ENCODE data around the gene IREB2.

The IREB2 gene

GRCh38 chr15:78421238-78421965 is 16.6 kb upstream of the IREB2 start:
- H3K79me2 ChIP-seq (ENCODE audit: control insufficient read depth, insufficient read depth, low read length): no peaks in the 10 kb centered on the region

GRCh38 chr15:78422571-78423340 is 15.3 kb upstream of the IREB2 start:
- Histone ChIP-seq H3K27me3 (ENCODE audit: insufficient read depth, low read length, poor library complexity) (no peaks in the 10 kb centered on the region), H4K8ac (ENCODE audit: low read depth, low read length) (no peak overlapping the region), H3K4me3 (ENCODE audit: low read length) (no peak overlapping the region), H3K23ac (ENCODE audit: low read length) (no peak overlapping the region), H3K18ac (ENCODE audit: low read length) (no peak overlapping the region), H3K4ac (ENCODE audit: low read depth, low read length) (no peak overlapping the region), H4K5ac (ENCODE audit: low read length) (no peak overlapping the region), H3K4me2 (ENCODE audit: low read length) (no peak overlapping the region), H3K79me2 (ENCODE audit: control insufficient read depth, insufficient read depth, low read length) (no peaks in the 10 kb centered on the region), H3K27ac (ENCODE audit: low read depth, low read length) (no peak overlapping the region), H2AK5ac (ENCODE audit: low read length) (no peak overlapping the region), H2BK120ac (ENCODE audit: low read depth, low read length) (no peak overlapping the region), H3K36me3 (ENCODE audit: control insufficient read depth, insufficient read depth, low read length) (no peaks in the 10 kb centered on the region), H3K4me1 (ENCODE audit: control insufficient read depth, low read depth, low read length) (no peaks in the 10 kb centered on the region), H3K9ac (ENCODE audit: low read length) (no peak overlapping the region), H3K79me1 (ENCODE audit: low read length) (no peaks in the 10 kb centered on the region), H2BK15ac (replicated peaks; ENCODE audit: low read depth) (no peak overlapping the region), H3K56ac (ENCODE audit: low read length) (no peak overlapping the region), H2BK5ac (ENCODE audit: low read length) (no peak overlapping the region)
- no CpG with 5 or more reads among the region's 12 CpGs for whole genome bisulfite sequencing (ENCODE audit: extremely low coverage, insufficient coverage, low lambda C conversion rate)
- DNase-seq: peak; percentile 71

More at GRCh38 chr15:78421238-78421965, 16.6 kb upstream of the IREB2 start:
- H3K18ac ChIP-seq (ENCODE audit: low read length): no peak overlapping the region
- no peaks in the 10 kb centered on the region for H3K27me3 ChIP-seq (ENCODE audit: insufficient read depth, low read length, poor library complexity)
- no peak overlapping the region for H4K8ac ChIP-seq (ENCODE audit: low read depth, low read length)
- no peak overlapping the region for H4K5ac ChIP-seq (ENCODE audit: low read length)
- no peak overlapping the region for H2BK5ac ChIP-seq (ENCODE audit: low read length)
- no peak overlapping the region for H3K27ac ChIP-seq (ENCODE audit: low read depth, low read length)
- no peak for DNase-seq
- H3K23ac ChIP-seq (ENCODE audit: low read length): no peak overlapping the region
- H2BK120ac ChIP-seq (ENCODE audit: low read depth, low read length): no peak overlapping the region
- no peaks in the 10 kb centered on the region for H3K36me3 ChIP-seq (ENCODE audit: control insufficient read depth, insufficient read depth, low read length)
- no peak overlapping the region for H3K9ac ChIP-seq (ENCODE audit: low read length)
- no peak overlapping the region for H3K4me2 ChIP-seq (ENCODE audit: low read length)
- no peaks in the 10 kb centered on the region for H3K79me1 ChIP-seq (ENCODE audit: low read length)
- H3K4me3 ChIP-seq (ENCODE audit: low read length): no peak overlapping the region
- no peak overlapping the region for H3K4ac ChIP-seq (ENCODE audit: low read depth, low read length)
- WGBS (ENCODE audit: extremely low coverage, insufficient coverage, low lambda C conversion rate): no CpG with 5 or more reads among the region's 7 CpGs
- no peak overlapping the region for H2AK5ac ChIP-seq (ENCODE audit: low read length)
- no peak overlapping the region for H2BK15ac ChIP-seq (replicated peaks; ENCODE audit: low read depth)
- H3K4me1 ChIP-seq (ENCODE audit: control insufficient read depth, low read depth, low read length): no peaks in the 10 kb centered on the region
- H3K56ac ChIP-seq (ENCODE audit: low read length): no peak overlapping the region

GRCh38 chr15:78424673-78425072 is 13.3 kb upstream of the IREB2 start:
- no peak overlapping the region for H4K5ac ChIP-seq (ENCODE audit: low read length)
- no peak overlapping the region for H3K4me2 ChIP-seq (ENCODE audit: low read length)
- no peaks in the 10 kb centered on the region for H3K79me2 ChIP-seq (ENCODE audit: control insufficient read depth, insufficient read depth, low read length)
- no peak overlapping the region for H3K56ac ChIP-seq (ENCODE audit: low read length)
- no peak overlapping the region for H3K4me3 ChIP-seq (ENCODE audit: low read length)
- DNase-seq: no peak
- no peak overlapping the region for H2BK5ac ChIP-seq (ENCODE audit: low read length)
- no peak overlapping the region for H3K27ac ChIP-seq (ENCODE audit: low read depth, low read length)
- H3K79me1 ChIP-seq (ENCODE audit: low read length): no peaks in the 10 kb centered on the region
- H3K4me1 ChIP-seq (ENCODE audit: control insufficient read depth, low read depth, low read length): no peaks in the 10 kb centered on the region
- no peak overlapping the region for H3K18ac ChIP-seq (ENCODE audit: low read length)
- H3K4ac ChIP-seq (ENCODE audit: low read depth, low read length): no peak overlapping the region
- no peaks in the 10 kb centered on the region for H3K36me3 ChIP-seq (ENCODE audit: control insufficient read depth, insufficient read depth, low read length)
- H2BK120ac ChIP-seq (ENCODE audit: low read depth, low read length): no peak overlapping the region
- H2BK15ac ChIP-seq (replicated peaks; ENCODE audit: low read depth): no peak overlapping the region
- no peak overlapping the region for H3K9ac ChIP-seq (ENCODE audit: low read length)
- no peak overlapping the region for H2AK5ac ChIP-seq (ENCODE audit: low read length)
- H3K23ac ChIP-seq (ENCODE audit: low read length): no peak overlapping the region
- H3K27me3 ChIP-seq (ENCODE audit: insufficient read depth, low read length, poor library complexity): no peaks in the 10 kb centered on the region
- WGBS (ENCODE audit: extremely low coverage, insufficient coverage, low lambda C conversion rate): no CpG with 5 or more reads among the region's 3 CpGs
- no peak overlapping the region for H4K8ac ChIP-seq (ENCODE audit: low read depth, low read length)

GRCh38 chr15:78425643-78426042 is 12.4 kb upstream of the IREB2 start:
- no CpG with 5 or more reads among the region's 1 CpG for whole genome bisulfite sequencing (ENCODE audit: extremely low coverage, insufficient coverage, low lambda C conversion rate)
- no peak for DNase-seq
- no peak overlapping the region for H3K4ac ChIP-seq (ENCODE audit: low read depth, low read length)

GRCh38 chr15:78426300-78426699 is 11.7 kb upstream of the IREB2 start:
- Histone ChIP-seq H2BK15ac (replicated peaks; ENCODE audit: low read depth) (no peak overlapping the region), H3K79me2 (ENCODE audit: control insufficient read depth, insufficient read depth, low read length) (no peaks in the 10 kb centered on the region), H3K4me1 (ENCODE audit: control insufficient read depth, low read depth, low read length) (no peaks in the 10 kb centered on the region), H3K4me3 (ENCODE audit: low read length) (no peak overlapping the region), H3K23ac (ENCODE audit: low read length) (no peak overlapping the region), H3K9ac (ENCODE audit: low read length) (no peak overlapping the region), H3K36me3 (ENCODE audit: control insufficient read depth, insufficient read depth, low read length) (no peaks in the 10 kb centered on the region), H4K8ac (ENCODE audit: low read depth, low read length) (no peak overlapping the region), H3K56ac (ENCODE audit: low read length) (no peak overlapping the region), H2BK5ac (ENCODE audit: low read length) (no peak overlapping the region), H3K18ac (ENCODE audit: low read length) (no peak overlapping the region), H3K79me1 (ENCODE audit: low read length) (no peaks in the 10 kb centered on the region), H3K27me3 (ENCODE audit: insufficient read depth, low read length, poor library complexity) (no peaks in the 10 kb centered on the region), H2AK5ac (ENCODE audit: low read length) (no peak overlapping the region), H3K4ac (ENCODE audit: low read depth, low read length) (no peak overlapping the region), H3K27ac (ENCODE audit: low read depth, low read length) (no peak overlapping the region), H3K4me2 (ENCODE audit: low read length) (no peak overlapping the region), H4K5ac (ENCODE audit: low read length) (no peak overlapping the region), H2BK120ac (ENCODE audit: low read depth, low read length) (no peak overlapping the region)
- no CpG with 5 or more reads among the region's 5 CpGs for WGBS (ENCODE audit: extremely low coverage, insufficient coverage, low lambda C conversion rate)
- no peak for DNase-seq

More at GRCh38 chr15:78425643-78426042, 12.4 kb upstream of the IREB2 start:
- Histone ChIP-seq H3K27ac (ENCODE audit: low read depth, low read length) (no peak overlapping the region), H3K56ac (ENCODE audit: low read length) (no peak overlapping the region), H3K18ac (ENCODE audit: low read length) (no peak overlapping the region), H3K79me2 (ENCODE audit: control insufficient read depth, insufficient read depth, low read length) (no peaks in the 10 kb centered on the region), H4K5ac (ENCODE audit: low read length) (no peak overlapping the region), H3K79me1 (ENCODE audit: low read length) (no peaks in the 10 kb centered on the region), H3K4me2 (ENCODE audit: low read length) (no peak overlapping the region), H3K23ac (ENCODE audit: low read length) (no peak overlapping the region), H2BK5ac (ENCODE audit: low read length) (no peak overlapping the region), H3K27me3 (ENCODE audit: insufficient read depth, low read length, poor library complexity) (no peaks in the 10 kb centered on the region), H4K8ac (ENCODE audit: low read depth, low read length) (no peak overlapping the region), H3K4me1 (ENCODE audit: control insufficient read depth, low read depth, low read length) (no peaks in the 10 kb centered on the region), H3K4me3 (ENCODE audit: low read length) (no peak overlapping the region), H3K36me3 (ENCODE audit: control insufficient read depth, insufficient read depth, low read length) (no peaks in the 10 kb centered on the region), H2BK15ac (replicated peaks; ENCODE audit: low read depth) (no peak overlapping the region), H3K9ac (ENCODE audit: low read length) (no peak overlapping the region), H2BK120ac (ENCODE audit: low read depth, low read length) (no peak overlapping the region), H2AK5ac (ENCODE audit: low read length) (no peak overlapping the region)

All from mesendoderm (in vitro differentiated cells).